HepG2 (cell line): ENCODE data around the gene OTUB2.

ENCODE experiments used
- ARID2 ChIP-seq: sonication (generic); formaldehyde crosslinking; IDR thresholded peaks from 2 replicates; pipeline ENCODE4 v1.8.1; 2022; ENCODE audit warnings: mild to moderate bottlenecking, missing genetic modification reagents, borderline replicate concordance
- CTCF ChIP-seq: sonication (generic); formaldehyde crosslinking; IDR thresholded peaks from 2 replicates; pipeline ENCODE4 v1.5.0; 2020; ENCODE audit warnings: mild to moderate bottlenecking, missing genetic modification reagents, moderate library complexity
- FOXP1 ChIP-seq, 2 experiments: fragments of 450-650 bp in 1 of 2; IDR thresholded peaks; 2 replicates each; pipeline ENCODE4 v1.6.1; 2017 to 2018; ENCODE audit warnings: antibody characterized with exemption in 1 of 2
- HNRNPK ChIP-seq: fragments of 200-400 bp; formaldehyde crosslinking; IDR thresholded peaks from 2 replicates; pipeline ENCODE4 v1.6.1; 2018; ENCODE audit warnings: low read length, low read depth, moderate library complexity, mild to moderate bottlenecking; ENCODE audit not compliant: poor library complexity, severe bottlenecking
- MLLT10 ChIP-seq: sonication (generic); formaldehyde crosslinking; IDR thresholded peaks from 2 replicates; pipeline ENCODE4 v1.4.0; 2020; ENCODE audit warnings: missing genetic modification reagents
- NFE2L2 ChIP-seq: fragments of 150-350 bp; IDR thresholded peaks from 2 replicates; pipeline ENCODE4 v1.6.1; 2014; ENCODE audit warnings: low read length
- NFIC ChIP-seq: IDR thresholded peaks from 2 replicates; pipeline ENCODE4 v1.6.1; 2012; ENCODE audit warnings: mild to moderate bottlenecking, low read length, inconsistent platforms
- NR0B2 ChIP-seq: sonication (generic); formaldehyde crosslinking; IDR thresholded peaks from 2 replicates; pipeline ENCODE4 v1.4.0; 2020; ENCODE audit warnings: mild to moderate bottlenecking, missing genetic modification reagents
- PTBP1 ChIP-seq: fragments of 200-400 bp; formaldehyde crosslinking; IDR thresholded peaks from 2 replicates; pipeline ENCODE4 v1.6.1; 2018; ENCODE audit warnings: low read length, low read depth; ENCODE audit not compliant: poor library complexity, severe bottlenecking
- ZNF10 ChIP-seq: sonication (generic); formaldehyde crosslinking; IDR thresholded peaks from 2 replicates; pipeline ENCODE4 v1.4.0; 2020; ENCODE audit warnings: mild to moderate bottlenecking, low read depth, missing genetic modification reagents, borderline replicate concordance
- ZNF143 ChIP-seq: sonication (generic); formaldehyde crosslinking; IDR thresholded peaks from 2 replicates; pipeline ENCODE4 v1.4.0; 2020; ENCODE audit warnings: missing genetic modification reagents
- ZNF639 ChIP-seq: conservative IDR thresholded peaks from 2 replicates; pipeline ENCODE4 v1.6.1; 2018; ENCODE audit warnings: missing genetic modification reagents

- TF ChIP-seq CTCF (CRISPR knock-in tag), result no peak
- TF ChIP-seq MLLT10 (CRISPR knock-in tag), result no peak
- no peak for TF ChIP-seq PTBP1
- TF ChIP-seq ZNF143 (CRISPR knock-in tag), result no peak
- no peak for TF ChIP-seq FOXP1 (IDR thresholded peaks at IDR 0.05)
- TF ChIP-seq FOXP1 (CRISPR knock-in tag; IDR thresholded peaks at IDR 0.05), result no peak
- no peak for TF ChIP-seq NR0B2 (CRISPR knock-in tag)
- no peak for TF ChIP-seq ZNF10 (CRISPR knock-in tag)
- TF ChIP-seq ARID2 (CRISPR knock-in tag), result no peak
- TF ChIP-seq HNRNPK, result no peak
- no peak for TF ChIP-seq NFIC
- TF ChIP-seq NFE2L2, result no peak
- TF ChIP-seq ZNF639 (CRISPR knock-in tag), result no peak
Observed at GRCh38 chr14:93987376-93987775, 38.8 kb upstream of the OTUB2 start.
